Omental fat pad (tissue), 4 donors: ENCODE results near the gene FYB1. TPM values are rescaled to one million over a fixed set of nuclear protein-coding genes. Genes with fewer than 3 reads are reported as not detected.

Source experiments
- ATAC-seq: fragments of 150-250 bp; one replicate; pipeline ENCODE4 v1.9.1; 2016; ENCODE audit warnings: mild to moderate bottlenecking, moderate library complexity; ENCODE audit not compliant: low FRiP score
- DNase-seq: peaks from one replicate; pipeline ENCODE4 v3.0.0-alpha.2; 2019; ENCODE audit warnings: low spot score
- CTCF ChIP-seq, 3 donors: fragments of 450-650 bp; IDR thresholded peaks; one replicate each; pipeline ENCODE4 v1.5.1; 2016 to 2017; ENCODE audit warnings: antibody characterized with exemption in 3 of 3, mild to moderate bottlenecking in 3 of 3, moderate library complexity in 2 of 3
- total RNA-seq, 4 donors: library from RNA; depleted of rRNA; stranded (reverse); fragments of >200 nt; gene quantifications; one replicate each; pipeline ENCODE4 v1.1.0, GENCODE V29; 2016

Gene FYB1
- total RNA-seq, 4 donors from 2014 or later = 13.2 to 46.2 (median 22.6) TPM

DNA sequence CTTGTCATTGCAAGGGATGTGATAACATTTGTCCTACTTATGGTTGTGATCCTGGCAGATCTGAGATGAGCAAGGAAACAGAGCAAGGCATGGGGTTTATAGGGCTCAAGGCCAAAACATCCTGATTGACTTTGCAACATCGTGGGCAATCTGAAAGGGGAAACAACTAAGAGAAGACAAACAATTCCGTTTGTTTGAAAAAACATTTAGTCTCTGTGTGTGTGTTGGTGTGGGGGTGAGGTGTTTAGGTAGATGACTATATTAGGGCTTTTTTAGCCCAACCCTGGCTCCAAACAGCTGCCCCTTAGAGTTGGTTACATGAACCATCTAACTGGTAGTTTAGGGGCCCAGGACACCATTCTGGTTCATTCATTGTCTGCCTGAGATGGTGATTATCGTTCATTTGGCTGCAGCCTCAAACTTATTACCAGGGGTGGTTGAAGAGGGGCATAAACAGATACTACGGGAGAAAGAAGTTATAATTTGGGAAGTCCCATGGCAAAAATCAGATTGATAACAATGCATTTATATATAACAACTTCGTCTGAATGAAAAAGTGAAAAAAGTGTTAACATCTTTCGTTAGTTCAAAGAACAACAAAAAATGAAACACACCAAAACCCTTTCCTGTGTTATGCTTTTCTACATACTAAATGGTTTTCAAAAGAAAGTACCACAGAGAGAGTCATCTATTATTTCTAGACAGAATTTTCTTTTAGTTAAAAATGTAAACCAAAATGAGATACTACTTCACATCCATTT lies 5.7 kb downstream of the FYB1 start:
- DNase-seq (no peak), ATAC-seq (no peak)
- no peak for TF ChIP-seq CTCF (IDR thresholded peaks at IDR 0.05)

- no peak for DNase-seq
- no peak for TF ChIP-seq CTCF (IDR thresholded peaks at IDR 0.05)
- ATAC-seq = no peak
Observed at GRCh38 chr5:39211773-39212172, 7.6 kb downstream of the FYB1 start.

GRCh38 chr5:39209924-39210323 lies 9.4 kb downstream of the FYB1 start:
- DNase-seq (no peak), ATAC-seq (no peak)
- TF ChIP-seq CTCF (IDR thresholded peaks at IDR 0.05) = no peak

- DNase-seq (no peak), ATAC-seq (no peak)
- TF ChIP-seq CTCF (IDR thresholded peaks at IDR 0.05) = no peak
Observed at GRCh38 chr5:39208471-39208870, 10.9 kb downstream of the FYB1 start.

- no peak for TF ChIP-seq CTCF (IDR thresholded peaks at IDR 0.05)
- no peak for ATAC-seq
Observed at GRCh38 chr5:39207345-39208045, 11.9 kb downstream of the FYB1 start.

GRCh38 chr5:39206630-39207321 lies 12.6 kb downstream of the FYB1 start:
- no peak for DNase-seq
- TF ChIP-seq CTCF (IDR thresholded peaks at IDR 0.05) = no peak
- ATAC-seq = no peak

More at GRCh38 chr5:39207345-39208045, 11.9 kb downstream of the FYB1 start:
- no peak for DNase-seq
